GM19324 (cell line): ENCODE measurements around the gene PARP14.
"Not testable (repeated sequence)": the region's sequence is repeated elsewhere in the genome, so short reads cannot be mapped to it uniquely, and the experiment has no call there.

ENCODE experiments used
- ATAC-seq: cut with Tn5 transposase; IDR thresholded peaks from one replicate; pipeline ENCODE4 v1.9.1; 2021; ENCODE audit warnings: mild to moderate bottlenecking, moderate library complexity; ENCODE audit not compliant: unreplicated experiment, low FRiP score

Gene PARP14

GRCh38 chr3:122680475-122681283, at the start of gene PARP14:
Gene PARP14 (plus strand): TSS chr3:122680839. CDS start chr3:122680884, 45 bp downstream.
- ATAC-seq: peak; percentile 42

- ATAC-seq: no peak
Observed at GRCh38 chr3:122635789-122636188, 44.9 kb upstream of the PARP14 start.

GRCh38 chr3:122636697-122637096, 43.9 kb upstream of the PARP14 start:
- no peak for ATAC-seq

- ATAC-seq: no peak
Observed at GRCh38 chr3:122640437-122640999, 40.1 kb upstream of the PARP14 start.

GRCh38 chr3:122642935-122643334, 37.7 kb upstream of the PARP14 start:
- peak; percentile 60 for ATAC-seq

GRCh38 chr3:122646146-122646988, 34.3 kb upstream of the PARP14 start:
- ATAC-seq: no peak

- not testable (repeated sequence) for ATAC-seq
Observed at GRCh38 chr3:122651233-122651907, 29.3 kb upstream of the PARP14 start.

GRCh38 chr3:122651962-122652361, 28.7 kb upstream of the PARP14 start:
- not testable (repeated sequence) for ATAC-seq

GRCh38 chr3:122658336-122658735, 22.3 kb upstream of the PARP14 start:
- ATAC-seq: not testable (repeated sequence)

- ATAC-seq: no peak
Observed at GRCh38 chr3:122660297-122660974, 20.2 kb upstream of the PARP14 start.

GRCh38 chr3:122661633-122662032, 19.0 kb upstream of the PARP14 start:
- no peak for ATAC-seq

GRCh38 chr3:122662505-122662904, 18.1 kb upstream of the PARP14 start:
- no peak for ATAC-seq

- no peak for ATAC-seq
Observed at GRCh38 chr3:122665226-122665786, 15.3 kb upstream of the PARP14 start.

GRCh38 chr3:122665881-122666280, 14.8 kb upstream of the PARP14 start:
- no peak for ATAC-seq

GRCh38 chr3:122668930-122669730, 11.5 kb upstream of the PARP14 start:
- ATAC-seq: peak; percentile 49

- no peak for ATAC-seq
Observed at GRCh38 chr3:122671553-122671952, 9.1 kb upstream of the PARP14 start.

- no peak for ATAC-seq
Observed at GRCh38 chr3:122674339-122674738, 6.3 kb upstream of the PARP14 start.

GRCh38 chr3:122676759-122677158, 3.9 kb upstream of the PARP14 start:
- ATAC-seq: no peak

- no peak for ATAC-seq
Observed at GRCh38 chr3:122677216-122677615, 3.4 kb upstream of the PARP14 start.
